GM19395 (cell line): Measurements from ENCODE around the gene ACIN1.
"Not testable (repeated sequence)": the region's sequence is repeated elsewhere in the genome, so short reads cannot be mapped to it uniquely, and the experiment has no call there.

Experiments
- ATAC-seq: cut with Tn5 transposase; IDR thresholded peaks from one replicate; pipeline ENCODE4 v1.9.1; 2021; ENCODE audit warnings: mild to moderate bottlenecking, moderate library complexity; ENCODE audit not compliant: unreplicated experiment

ACIN1 gene

DNA sequence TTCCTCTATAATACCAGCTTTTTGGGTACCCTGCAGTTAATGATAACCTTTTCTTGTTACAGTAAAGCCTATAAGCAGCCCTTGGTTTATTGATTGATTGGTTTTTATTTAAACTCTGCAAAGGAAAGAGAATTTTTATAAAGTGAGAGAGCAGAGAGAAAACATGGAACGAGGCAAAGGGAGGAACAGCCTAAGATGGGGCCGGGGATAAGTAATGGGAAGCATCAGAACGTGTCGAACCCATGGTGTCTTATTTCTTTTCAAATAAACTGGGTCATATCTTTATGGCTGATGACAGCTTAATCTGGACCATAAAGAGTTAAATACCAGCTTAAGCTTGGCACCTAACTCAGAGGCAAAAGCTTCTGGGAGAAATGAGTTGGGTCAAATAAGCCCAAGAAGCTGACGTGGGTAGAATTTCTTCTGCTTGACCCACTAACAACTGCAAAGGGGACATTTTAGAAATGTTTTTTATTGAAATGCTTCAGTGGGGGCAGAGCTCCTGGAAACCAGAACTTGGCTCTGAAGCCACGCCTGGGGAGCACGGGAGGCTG, 73.0 kb downstream of the ACIN1 start:
- ATAC-seq = no peak

DNA sequence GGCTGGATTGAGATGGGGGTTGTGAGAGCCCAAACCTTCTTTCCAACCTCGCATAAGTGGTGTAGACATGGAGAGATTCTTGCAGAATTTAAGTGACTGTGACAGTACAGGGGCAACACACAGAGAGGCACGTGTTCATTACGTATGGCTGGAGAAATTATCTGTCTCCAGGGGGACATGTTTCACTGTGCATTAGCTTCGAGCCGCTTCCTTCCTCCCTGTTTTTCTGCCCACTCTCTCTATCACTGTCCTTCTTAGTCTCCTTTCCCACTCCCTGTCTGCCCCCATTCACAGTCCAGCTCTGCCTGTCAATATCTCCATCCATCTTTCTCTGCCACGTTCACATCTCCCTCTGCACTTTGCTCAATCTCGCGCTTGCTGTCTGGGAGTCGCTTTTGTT, 73.5 kb downstream of the ACIN1 start:
- no peak for ATAC-seq

DNA sequence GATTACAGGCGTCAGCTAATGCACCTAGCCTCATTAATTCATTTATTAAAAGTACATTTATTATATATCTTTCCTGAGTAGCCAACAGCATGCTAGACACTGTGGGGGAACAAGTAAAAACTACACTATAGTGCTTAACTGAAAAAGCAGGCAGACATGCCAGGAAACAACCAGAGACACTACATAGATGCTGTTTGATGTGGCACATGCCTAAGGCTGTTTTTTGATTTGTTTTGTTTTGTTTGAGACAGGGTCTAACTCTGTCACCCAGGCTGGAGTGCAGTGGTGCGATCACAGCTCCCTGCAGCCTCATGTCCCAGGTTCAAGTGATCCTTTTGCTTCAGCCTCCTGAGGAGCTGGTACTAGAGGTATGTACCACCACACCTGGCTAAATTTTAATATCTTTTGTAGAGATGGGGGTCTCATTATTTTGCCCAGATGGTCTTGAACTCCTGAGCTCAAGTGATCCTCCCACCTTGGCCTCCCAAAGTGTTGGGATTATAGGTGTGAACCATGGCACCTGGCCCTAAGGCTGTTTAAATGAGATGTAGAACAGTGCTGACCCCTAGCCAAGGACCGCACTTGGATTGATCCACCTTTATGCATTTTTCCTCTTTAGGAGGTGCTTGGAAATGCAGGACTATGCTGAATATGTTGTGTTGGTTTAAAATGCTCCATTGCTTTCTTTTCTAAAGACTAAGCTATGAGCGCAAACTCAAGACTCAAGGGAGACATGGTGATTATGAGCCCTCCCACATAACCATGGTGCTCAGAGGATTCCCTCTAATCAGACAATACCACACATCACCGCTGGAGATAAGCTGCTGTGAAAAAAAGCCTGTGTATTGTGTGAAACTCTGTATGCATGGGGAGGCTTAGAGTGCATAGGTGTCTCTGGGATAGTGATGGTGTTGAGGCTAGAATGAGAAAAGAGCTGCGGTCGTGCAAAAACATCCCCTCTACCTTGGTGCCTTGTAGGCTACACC, 74.5 kb downstream of the ACIN1 start:
- ATAC-seq = no peak

GRCh38 chr14:23018107-23018506, 76.8 kb downstream of the ACIN1 start:
- no peak for ATAC-seq

DNA sequence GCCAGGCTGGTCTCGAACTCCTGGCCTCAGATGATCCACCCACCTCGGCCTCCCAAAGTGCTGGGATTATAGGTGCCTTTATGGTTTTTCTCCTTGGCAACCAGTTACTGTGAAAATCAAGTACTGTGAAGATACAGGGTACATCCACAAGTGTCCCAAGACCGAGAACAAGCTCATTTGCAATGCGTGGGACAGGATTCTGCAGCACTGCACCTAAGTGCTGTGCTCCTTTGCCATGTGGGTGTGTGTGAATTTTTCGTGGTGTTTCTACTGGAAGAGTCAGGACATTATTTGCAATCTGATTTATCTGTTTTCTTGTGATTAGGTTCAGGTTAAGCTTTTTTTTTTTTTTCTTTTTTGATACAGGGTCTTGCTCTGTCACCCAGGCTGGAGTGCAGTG, 77.8 kb downstream of the ACIN1 start:
- ATAC-seq = no peak

DNA sequence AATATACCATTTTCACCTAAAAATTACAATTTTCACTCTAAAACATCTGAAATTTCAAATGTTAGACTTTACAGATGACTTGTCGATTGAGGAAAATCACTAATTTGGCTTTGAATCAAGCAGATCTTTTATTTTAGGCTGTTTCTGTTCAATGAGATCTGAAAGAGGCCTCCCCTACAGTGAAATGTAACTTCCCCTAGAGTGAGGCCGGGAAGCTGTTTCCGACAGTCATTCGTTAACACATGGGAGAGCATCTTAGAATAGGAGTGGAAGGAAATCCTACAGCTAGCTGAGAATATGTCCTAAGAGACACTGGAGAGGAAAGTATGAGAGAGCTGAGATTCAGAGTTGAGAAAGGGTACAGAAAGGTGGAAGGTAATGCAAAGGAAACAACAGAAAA, 79.3 kb downstream of the ACIN1 start:
- ATAC-seq = no peak

GRCh38 chr14:23013749-23014054, 81.2 kb downstream of the ACIN1 start:
- not testable (repeated sequence) for ATAC-seq

- ATAC-seq = no peak
Measured at GRCh38 chr14:23013054-23013748, 81.7 kb downstream of the ACIN1 start.

DNA sequence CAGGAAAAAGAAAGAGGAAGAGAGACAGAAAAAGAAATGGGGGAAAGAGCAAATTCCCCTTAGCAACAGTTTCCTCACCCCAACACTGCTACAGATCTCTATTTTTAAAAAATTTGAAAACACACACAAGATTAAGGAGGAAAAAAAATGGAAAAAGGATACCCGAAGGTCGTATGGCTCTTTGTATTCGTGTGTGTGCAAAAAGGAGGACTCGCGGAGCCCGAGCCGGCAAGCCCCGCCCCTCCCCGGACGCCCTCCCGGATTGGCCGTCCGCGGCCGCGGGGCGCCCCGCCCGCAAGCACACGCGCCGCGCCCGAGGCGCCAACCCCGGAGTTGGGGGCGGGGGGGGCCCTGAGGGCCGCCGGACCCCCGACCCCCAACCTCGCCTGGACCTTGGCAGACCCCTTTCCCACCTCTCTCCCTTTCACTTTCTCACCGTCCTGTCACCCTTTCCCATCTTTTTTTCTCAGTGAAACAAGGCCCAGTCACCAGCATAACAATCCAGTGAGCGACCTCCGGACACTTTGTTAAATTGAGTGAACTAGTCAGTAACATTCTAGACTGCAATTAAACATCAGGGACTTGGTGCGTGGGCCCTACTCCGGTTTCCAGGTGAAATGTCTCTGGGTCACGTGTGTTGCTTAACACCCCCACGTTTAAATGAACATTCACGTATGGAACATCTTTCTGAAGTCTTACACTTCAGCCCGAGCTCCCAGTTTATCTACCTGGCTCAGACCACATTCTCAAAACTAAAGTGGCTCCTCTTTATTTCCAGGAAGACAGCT, 84.8 kb downstream of the ACIN1 start, which contains the start of gene C14orf93:
Gene C14orf93 (minus strand): TSS at position 205 of the 788 bp plus-strand sequence. CDS start 11,120 bp downstream, outside the sequence.
- ATAC-seq = no peak

DNA sequence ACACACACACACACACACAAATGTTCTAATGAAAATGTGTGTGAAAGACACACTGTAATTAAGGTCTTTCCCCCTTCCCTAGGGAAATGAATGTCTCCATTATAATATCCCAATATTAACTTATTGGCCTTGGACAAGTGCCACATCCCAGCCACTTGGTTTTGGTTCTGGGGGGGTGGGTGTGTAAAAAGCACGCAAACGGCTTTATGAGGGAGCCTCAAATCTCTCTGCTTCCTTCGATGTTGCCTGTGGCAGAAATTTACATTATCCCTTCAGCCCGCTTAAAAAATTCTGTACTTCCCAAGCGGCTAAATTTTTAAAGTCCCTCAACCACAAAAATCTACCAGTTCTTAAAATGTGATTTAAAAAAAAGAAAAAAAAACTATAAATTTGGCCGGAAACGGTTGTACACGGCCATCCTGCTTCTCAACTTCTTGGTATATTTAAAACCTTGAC, 85.4 kb downstream of the ACIN1 start:
- no peak for ATAC-seq

DNA sequence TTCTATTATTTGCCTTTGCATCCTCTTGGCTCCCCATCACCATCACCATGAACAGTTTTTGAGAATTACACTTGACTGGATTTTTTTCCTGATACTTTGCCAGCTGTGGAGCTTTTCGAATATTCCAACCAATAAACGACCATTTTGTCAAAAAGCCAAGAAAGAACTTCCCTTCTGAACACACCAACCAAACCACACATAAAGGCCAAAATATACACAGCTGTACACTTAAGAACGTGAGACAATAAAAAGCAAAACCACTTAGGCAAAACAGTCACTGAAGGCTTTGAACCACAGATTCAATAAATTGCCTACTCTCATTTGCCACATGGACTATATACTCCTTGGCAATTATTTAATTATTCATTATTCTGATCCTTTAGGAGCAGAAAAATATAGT, 86.1 kb downstream of the ACIN1 start:
- ATAC-seq = no peak
